ENCODE measurements around the gene C2orf92. TPM values are rescaled to one million over a fixed set of nuclear protein-coding genes. Genes with fewer than 3 reads are reported as not detected.

C2orf92 gene
- polyA plus RNA-seq, 2 of the 4 experiments (the other 2 are of a cell fraction) = 1.1 to 2.7 TPM

DNA sequence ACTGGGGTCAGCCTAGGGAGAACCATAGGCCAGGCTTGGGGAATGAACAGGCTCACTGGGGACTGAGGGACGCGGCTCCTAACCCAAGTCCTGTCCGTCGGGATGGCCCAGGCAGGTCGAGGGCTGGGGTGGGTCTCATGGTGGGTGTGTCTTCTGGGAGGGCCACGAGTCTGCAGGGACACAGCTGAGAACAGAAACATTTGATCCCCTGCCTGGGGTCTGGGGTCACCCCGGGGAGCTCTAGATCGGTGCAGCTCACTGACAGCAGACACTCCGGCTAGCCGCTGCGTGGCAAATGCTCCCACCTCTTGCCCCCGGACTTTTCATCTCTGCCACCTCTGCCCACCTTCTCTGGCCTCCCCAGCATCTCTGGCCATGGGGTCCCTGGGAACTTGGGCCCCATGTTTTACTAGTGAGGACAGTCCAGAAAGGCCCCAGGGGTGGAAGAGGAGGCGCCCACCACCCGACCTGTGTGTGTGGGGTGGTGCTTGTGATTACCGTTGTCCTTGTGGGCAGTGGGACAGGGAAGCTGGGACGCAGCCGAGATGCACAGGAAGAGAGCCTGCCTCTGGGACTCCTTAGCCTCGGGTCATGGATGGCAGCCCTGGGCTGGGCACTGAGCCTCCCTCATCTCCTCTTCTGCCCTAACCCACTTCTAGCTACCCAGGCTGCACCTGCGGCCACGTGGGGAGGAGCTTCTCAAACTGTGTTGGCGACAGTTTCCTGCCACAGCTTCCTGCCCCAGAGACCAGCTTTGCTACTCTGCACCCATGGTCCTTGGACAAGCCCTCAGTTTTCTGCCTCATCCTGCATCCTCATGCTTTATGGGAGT lies 48.8 kb downstream of the C2orf92 start (continued):
- TF ChIP-seq, protein P1, sequence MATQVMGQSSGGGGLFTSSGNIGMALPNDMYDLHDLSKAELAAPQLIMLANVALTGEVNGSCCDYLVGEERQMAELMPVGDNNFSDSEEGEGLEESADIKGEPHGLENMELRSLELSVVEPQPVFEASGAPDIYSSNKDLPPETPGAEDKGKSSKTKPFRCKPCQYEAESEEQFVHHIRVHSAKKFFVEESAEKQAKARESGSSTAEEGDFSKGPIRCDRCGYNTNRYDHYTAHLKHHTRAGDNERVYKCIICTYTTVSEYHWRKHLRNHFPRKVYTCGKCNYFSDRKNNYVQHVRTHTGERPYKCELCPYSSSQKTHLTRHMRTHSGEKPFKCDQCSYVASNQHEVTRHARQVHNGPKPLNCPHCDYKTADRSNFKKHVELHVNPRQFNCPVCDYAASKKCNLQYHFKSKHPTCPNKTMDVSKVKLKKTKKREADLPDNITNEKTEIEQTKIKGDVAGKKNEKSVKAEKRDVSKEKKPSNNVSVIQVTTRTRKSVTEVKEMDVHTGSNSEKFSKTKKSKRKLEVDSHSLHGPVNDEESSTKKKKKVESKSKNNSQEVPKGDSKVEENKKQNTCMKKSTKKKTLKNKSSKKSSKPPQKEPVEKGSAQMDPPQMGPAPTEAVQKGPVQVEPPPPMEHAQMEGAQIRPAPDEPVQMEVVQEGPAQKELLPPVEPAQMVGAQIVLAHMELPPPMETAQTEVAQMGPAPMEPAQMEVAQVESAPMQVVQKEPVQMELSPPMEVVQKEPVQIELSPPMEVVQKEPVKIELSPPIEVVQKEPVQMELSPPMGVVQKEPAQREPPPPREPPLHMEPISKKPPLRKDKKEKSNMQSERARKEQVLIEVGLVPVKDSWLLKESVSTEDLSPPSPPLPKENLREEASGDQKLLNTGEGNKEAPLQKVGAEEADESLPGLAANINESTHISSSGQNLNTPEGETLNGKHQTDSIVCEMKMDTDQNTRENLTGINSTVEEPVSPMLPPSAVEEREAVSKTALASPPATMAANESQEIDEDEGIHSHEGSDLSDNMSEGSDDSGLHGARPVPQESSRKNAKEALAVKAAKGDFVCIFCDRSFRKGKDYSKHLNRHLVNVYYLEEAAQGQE (IDR thresholded peaks at IDR 0.05) = no peak
- TF ChIP-seq RFX5 (IDR thresholded peaks at IDR 0.05) (no peak), HOXA7 (CRISPR knock-in tag; IDR thresholded peaks at IDR 0.05) (no peak), EP300 (IDR thresholded peaks at IDR 0.05) (no peak)

DNA sequence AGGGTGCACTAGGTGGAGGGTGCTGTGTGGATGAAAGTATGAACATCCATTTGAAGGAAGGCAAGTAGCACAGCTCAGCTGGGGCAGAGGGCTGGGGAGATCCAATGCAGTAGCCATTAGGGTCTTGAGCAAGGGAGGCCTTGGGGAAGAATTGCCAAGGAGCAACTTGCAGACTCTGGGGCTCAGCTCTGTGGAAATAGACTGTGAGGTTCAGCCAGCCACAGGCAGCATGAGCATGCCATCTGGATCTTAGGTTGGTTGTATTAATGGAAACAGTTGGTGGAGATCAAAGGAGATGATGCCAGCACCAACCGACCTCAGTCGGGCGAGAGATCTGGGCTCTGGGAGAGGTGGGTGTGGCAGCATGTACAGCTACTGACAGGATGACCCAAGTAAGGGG lies 49.4 kb downstream of the C2orf92 start:
- Histone ChIP-seq H3K4me2 (no peak overlapping the region), H3K27ac (no peak overlapping the region), H3K4me3 (no peak overlapping the region), H3K9me3 (no peaks in the 10 kb centered on the region), H3K4me1 (no peaks in the 10 kb centered on the region)
- ATAC-seq (no peak), FAIRE-seq (no peak), DNase-seq (ENCODE audit: low read depth in 1 of 2, low spot score in 1 of 2) (no peak)
- TF ChIP-seq, protein P2, sequence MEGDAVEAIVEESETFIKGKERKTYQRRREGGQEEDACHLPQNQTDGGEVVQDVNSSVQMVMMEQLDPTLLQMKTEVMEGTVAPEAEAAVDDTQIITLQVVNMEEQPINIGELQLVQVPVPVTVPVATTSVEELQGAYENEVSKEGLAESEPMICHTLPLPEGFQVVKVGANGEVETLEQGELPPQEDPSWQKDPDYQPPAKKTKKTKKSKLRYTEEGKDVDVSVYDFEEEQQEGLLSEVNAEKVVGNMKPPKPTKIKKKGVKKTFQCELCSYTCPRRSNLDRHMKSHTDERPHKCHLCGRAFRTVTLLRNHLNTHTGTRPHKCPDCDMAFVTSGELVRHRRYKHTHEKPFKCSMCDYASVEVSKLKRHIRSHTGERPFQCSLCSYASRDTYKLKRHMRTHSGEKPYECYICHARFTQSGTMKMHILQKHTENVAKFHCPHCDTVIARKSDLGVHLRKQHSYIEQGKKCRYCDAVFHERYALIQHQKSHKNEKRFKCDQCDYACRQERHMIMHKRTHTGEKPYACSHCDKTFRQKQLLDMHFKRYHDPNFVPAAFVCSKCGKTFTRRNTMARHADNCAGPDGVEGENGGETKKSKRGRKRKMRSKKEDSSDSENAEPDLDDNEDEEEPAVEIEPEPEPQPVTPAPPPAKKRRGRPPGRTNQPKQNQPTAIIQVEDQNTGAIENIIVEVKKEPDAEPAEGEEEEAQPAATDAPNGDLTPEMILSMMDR (IDR thresholded peaks at IDR 0.05) = no peak
- TF ChIP-seq SMC3 (IDR thresholded peaks at IDR 0.05) (no peak), CBX2 (IDR thresholded peaks at IDR 0.05; ENCODE audit: borderline replicate concordance, low read depth) (no peak), EP300 (IDR thresholded peaks at IDR 0.05) (no peak), NFE2L2 (conservative IDR thresholded peaks at IDR 0.05; ENCODE audit: low read length) (no peak)
- WGBS (ENCODE audit: missing lambda C conversion rate) = 81% methylated on average over 3 of the region's 3 CpGs
- ChIA-PET POLR2A (no interaction called here), CTCF (interaction anchor here (0.6 to 1.3 kb wide), 3 partner anchors 9 to 1082 kb away, joined by 3 to 7 read pairs (median 4); no protein-coding TSS in a partner anchor)

DNA sequence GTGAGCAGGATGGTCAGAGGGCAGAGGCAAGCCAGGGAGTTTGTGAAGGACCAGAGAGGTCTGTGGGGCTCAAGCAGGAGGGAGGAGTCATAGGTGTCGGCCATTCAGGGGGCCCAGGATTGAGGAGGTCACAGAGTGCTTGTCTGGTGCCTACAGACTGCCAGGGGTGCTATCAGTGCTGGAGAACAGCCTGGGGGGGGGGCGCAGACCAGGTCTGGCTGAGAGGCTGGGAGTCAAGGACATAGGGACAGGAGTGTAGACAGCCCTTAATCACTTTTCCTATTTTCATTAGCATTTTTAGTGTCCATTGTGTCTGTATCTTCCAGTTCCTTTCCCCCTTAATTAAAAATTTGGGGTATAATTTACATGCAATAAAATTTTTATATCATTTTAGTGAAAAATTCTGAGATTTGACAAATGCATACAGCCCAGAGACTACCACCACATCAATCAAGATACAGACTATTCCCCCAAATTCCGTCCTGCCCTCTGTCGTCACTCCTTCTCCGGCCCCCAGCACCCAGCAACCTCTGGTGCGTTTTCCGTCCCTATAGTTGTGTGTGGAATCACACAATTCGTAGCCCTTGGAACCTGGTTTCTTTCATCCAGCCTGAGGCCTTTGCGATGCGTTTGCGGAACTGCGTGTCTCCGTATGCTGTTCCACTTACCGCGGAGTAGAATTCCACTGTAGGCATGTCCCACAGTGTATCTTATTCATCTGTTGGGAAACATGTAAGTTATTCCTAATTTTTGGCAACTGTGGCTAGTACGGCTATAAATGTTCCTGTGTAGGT lies 50.0 kb downstream of the C2orf92 start:
- DNase-seq (ENCODE audit: low read depth in 1 of 2, low spot score in 1 of 2) = no peak
- Histone ChIP-seq H3K27ac (no peak overlapping the region), H3K4me1 (no peaks in the 10 kb centered on the region), H3K9me3 (no peaks in the 10 kb centered on the region), H3K4me3 (no peak overlapping the region), H3K4me2 (no peak overlapping the region)
- ATAC-seq = no peak
- no peak for FAIRE-seq
- ChIA-PET POLR2A (no interaction called here), CTCF (interaction anchor here (0.8 kb wide), 1 partner anchor 88 kb away, joined by 3 read pairs; no protein-coding TSS in a partner anchor)
- WGBS (ENCODE audit: missing lambda C conversion rate) = 69% methylated on average over 16 of the region's 16 CpGs
- TF ChIP-seq GATA3 (IDR thresholded peaks at IDR 0.05; ENCODE audit: borderline replicate concordance) (no peak), MAFK (IDR thresholded peaks at IDR 0.05; ENCODE audit: partially characterized antibody) (no peak), SMC3 (IDR thresholded peaks at IDR 0.05) (no peak), POLR2A (IDR thresholded peaks at IDR 0.05; ENCODE audit: low read length) (no peak), PHF8 (IDR thresholded peaks at IDR 0.05; ENCODE audit: borderline replicate concordance, low read depth) (no peak), ZSCAN20 (CRISPR knock-in tag; IDR thresholded peaks at IDR 0.05) (no peak), RARB (CRISPR knock-in tag; IDR thresholded peaks at IDR 0.05) (no peak), FOSL2 (IDR thresholded peaks at IDR 0.05) (no peak), FOSL2 (CRISPR knock-in tag; IDR thresholded peaks at IDR 0.05) (no peak), BHLHE40 (IDR thresholded peaks at IDR 0.05; ENCODE audit: low read depth, low read length) (no peak)
- TF ChIP-seq, protein P3, sequence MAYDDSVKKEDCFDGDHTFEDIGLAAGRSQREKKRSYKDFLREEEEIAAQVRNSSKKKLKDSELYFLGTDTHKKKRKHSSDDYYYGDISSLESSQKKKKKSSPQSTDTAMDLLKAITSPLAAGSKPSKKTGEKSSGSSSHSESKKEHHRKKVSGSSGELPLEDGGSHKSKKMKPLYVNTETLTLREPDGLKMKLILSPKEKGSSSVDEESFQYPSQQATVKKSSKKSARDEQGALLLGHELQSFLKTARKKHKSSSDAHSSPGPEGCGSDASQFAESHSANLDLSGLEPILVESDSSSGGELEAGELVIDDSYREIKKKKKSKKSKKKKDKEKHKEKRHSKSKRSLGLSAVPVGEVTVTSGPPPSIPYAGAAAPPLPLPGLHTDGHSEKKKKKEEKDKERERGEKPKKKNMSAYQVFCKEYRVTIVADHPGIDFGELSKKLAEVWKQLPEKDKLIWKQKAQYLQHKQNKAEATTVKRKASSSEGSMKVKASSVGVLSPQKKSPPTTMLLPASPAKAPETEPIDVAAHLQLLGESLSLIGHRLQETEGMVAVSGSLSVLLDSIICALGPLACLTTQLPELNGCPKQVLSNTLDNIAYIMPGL (CRISPR knock-in tag; IDR thresholded peaks at IDR 0.05; ENCODE audit: borderline replicate concordance) = no peak
- TF ChIP-seq, protein P4, sequence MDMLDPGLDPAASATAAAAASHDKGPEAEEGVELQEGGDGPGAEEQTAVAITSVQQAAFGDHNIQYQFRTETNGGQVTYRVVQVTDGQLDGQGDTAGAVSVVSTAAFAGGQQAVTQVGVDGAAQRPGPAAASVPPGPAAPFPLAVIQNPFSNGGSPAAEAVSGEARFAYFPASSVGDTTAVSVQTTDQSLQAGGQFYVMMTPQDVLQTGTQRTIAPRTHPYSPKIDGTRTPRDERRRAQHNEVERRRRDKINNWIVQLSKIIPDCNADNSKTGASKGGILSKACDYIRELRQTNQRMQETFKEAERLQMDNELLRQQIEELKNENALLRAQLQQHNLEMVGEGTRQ (IDR thresholded peaks at IDR 0.05) = no peak
- TF ChIP-seq, protein P1 (IDR thresholded peaks at IDR 0.05) = no peak
